Motor neuron (in vitro differentiated cells): ENCODE results near the gene FOXO3. TPM values are rescaled to one million over a fixed set of nuclear protein-coding genes. Genes with fewer than 3 reads are reported as not detected.
"Not testable (repeated sequence)": the region's sequence is repeated elsewhere in the genome, so short reads cannot be mapped to it uniquely, and the experiment has no call there.

Experiments
- ATAC-seq, 8 experiments: fragments of 200-7000 bp; cut with Tn5 transposase; replicated peaks in 6 of 8; 2 replicates each; pipeline ENCODE4 v1.8.0; 2021; ENCODE audit warnings: mild to moderate bottlenecking in 8 of 8, moderate library complexity in 8 of 8
- H3K27ac ChIP-seq, 2 donors: fragments of 250-450 bp; sonication (Bioruptor Pico); 2 replicates each; pipeline ENCODE4 v1.9.0; 2021; ENCODE audit warnings: antibody characterized with exemption in 2 of 2, mild to moderate bottlenecking in 2 of 2, moderate library complexity in 1 of 2
- H3K4me1 ChIP-seq, 2 donors: fragments of 250-450 bp; sonication (Bioruptor Pico); replicated peaks in 1 of 2; 2 replicates each; pipeline ENCODE4 v1.6.1; 2021; ENCODE audit warnings: antibody characterized with exemption in 2 of 2, mild to moderate bottlenecking in 2 of 2, moderate library complexity in 1 of 2
- H3K4me3 ChIP-seq, 5 donors: fragments of 250-450 bp; sonication (Bioruptor Pico); 2 replicates each; pipeline ENCODE4 v1.9.0; 2021; ENCODE audit warnings: antibody characterized with exemption in 5 of 5, mild to moderate bottlenecking in 5 of 5, moderate library complexity in 4 of 5
- WGBS, 10 experiments: fragments of 450-650 bp; shearing (Covaris generic); methylation state at CpG; one replicate each; pipeline ENCODE4 v1.0.0; 2022; 5-methylcytosine and 5-hydroxymethylcytosine counted together
- in situ Hi-C, 9 experiments: fragments of 400-800 bp; cut with MboI; loops; one replicate each; pipeline ENCODE4 v1.15.0; 2021; ENCODE audit warnings: low sequenced_read_pairs in 9 of 9, low pct_unique_long_range_greater_than_20kb in 2 of 9; ENCODE audit not compliant: unreplicated experiment in 9 of 9
- total RNA-seq, 8 experiments: library from RNA; unstranded; fragments of 300-600 nt; gene quantifications; 2 replicates each; pipeline versions ENCODE4 v1.2.3 to v1.2.4, GENCODE V29; 2022

The FOXO3 gene
- total RNA-seq, 8 experiments from 2014 or later = 11.0 to 71.0 (median 20.8) TPM

DNA sequence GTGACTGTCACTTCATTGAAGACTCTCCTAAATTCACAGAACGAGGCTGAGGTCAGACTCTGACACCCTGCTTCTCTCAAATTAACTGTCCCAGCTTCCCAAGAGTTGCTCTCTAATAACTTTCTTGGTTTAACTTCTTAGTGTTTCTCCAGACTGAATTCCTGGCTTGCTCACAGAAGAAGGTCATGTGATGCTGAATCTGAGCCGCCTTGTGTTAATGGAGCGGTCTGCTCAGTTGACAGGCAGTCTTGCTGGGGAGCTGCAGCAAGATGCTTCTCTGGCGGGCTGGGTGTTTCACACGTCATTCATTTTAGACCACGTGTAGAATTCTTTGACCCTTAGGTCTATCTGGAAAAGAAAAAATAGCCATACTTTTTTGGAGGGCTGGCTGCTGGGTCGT lies 107.3 kb downstream of the FOXO3 start:
- in situ Hi-C loops = no loop called here
- Histone ChIP-seq H3K27ac (no peak overlapping the region), H3K4me1 (peaks cover 6 to 13% of the 10 kb centered on the region in 2 donors), H3K4me3 (no peak overlapping the region)
- peak in 4 of 8 experiments; percentile 25 to 96 (median 57) for ATAC-seq
- 13 to 100% (median 66%) methylated on average over 1 to 7 of the region's 7 CpGs; no CpG with 5 or more reads in 4 of the 10 experiments for WGBS, 10 experiments

DNA sequence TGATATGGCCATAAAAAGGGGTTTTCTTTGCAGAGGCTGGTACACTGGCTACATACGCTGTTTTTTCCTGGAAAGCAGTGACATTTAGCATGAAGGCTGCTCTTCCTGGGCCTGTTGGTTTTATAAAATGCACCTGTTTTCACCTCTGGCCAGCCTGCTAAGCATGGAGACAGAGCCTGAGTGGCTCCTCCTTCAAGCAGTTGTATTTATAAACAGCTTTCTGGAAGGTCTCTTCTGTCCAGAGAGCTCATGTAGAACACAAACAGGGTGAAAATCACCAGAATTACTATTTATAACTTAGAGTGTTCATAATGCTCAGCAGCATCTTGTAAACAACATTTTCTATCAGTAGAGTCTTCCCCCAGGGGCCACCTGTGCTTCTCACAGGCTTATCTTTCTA lies 109.0 kb downstream of the FOXO3 start:
- H3K4me1 ChIP-seq = peaks cover 6 to 13% of the 10 kb centered on the region in 2 donors
- no peak for ATAC-seq
- H3K27ac ChIP-seq = no peak overlapping the region
- no peak overlapping the region for H3K4me3 ChIP-seq
- in situ Hi-C loops = no loop called here
- 89 to 100% (median 93%) methylated on average over 1 of the region's 1 CpG; no CpG with 5 or more reads in 5 of the 10 experiments for WGBS, 10 experiments

DNA sequence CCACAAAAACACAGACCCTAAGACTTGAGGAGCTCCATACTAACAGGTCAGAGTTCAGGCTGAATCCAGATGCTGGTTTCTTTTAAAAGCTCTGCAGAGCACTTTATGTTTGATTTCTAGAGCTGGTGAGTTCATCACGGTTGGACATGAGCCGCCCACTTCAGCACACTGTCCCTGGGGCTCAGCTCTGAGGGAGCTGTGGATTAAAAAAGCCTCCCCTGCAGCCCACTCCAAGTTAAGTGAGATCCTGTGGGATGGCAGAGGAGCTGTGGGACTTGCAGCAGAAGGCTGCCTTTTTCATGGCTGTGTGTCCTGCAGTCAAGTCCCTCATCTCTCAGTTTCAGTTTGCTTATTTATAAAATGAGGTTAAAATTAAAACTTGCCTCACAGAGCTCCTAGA lies 110.5 kb downstream of the FOXO3 start:
- in situ Hi-C loops = no loop called here
- no peak for ATAC-seq
- 61 to 100% methylated on average over 1 to 2 of the region's 2 CpGs; no CpG with 5 or more reads in 8 of the 10 experiments for WGBS, 10 experiments

DNA sequence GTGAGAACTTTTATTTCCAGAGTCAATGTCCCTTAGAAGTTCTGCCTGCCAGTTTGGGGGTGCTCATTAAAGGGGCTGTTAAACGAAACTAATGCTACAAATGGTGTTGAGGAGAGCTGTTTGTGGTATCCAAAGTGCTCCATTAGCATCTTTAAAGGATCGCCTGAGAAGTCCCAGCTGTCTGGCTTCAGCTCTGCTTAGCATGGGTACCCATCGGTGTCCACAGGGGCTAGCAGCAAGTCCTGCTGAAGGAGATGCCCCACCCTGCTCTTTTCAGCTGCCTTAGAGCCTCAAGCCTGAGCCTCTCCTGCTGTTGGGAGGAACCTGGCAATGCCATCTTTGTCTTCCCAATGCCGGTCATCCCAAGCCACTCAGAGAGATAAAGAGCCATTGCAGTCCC lies 111.1 kb downstream of the FOXO3 start:
- H3K4me1 ChIP-seq = peaks cover 19 to 24% of the 10 kb centered on the region in 2 donors
- no peak overlapping the region for H3K4me3 ChIP-seq
- in situ Hi-C loops = no loop called here
- no peak for ATAC-seq
- H3K27ac ChIP-seq = no peak overlapping the region
- 17 to 100% (median 48%) methylated on average over 1 to 2 of the region's 4 CpGs; no CpG with 5 or more reads in 4 of the 10 experiments for WGBS, 10 experiments

More for the DNA sequence above, 110.5 kb downstream of the FOXO3 start:
- Histone ChIP-seq H3K4me3 (no peak overlapping the region), H3K27ac (no peak overlapping the region), H3K4me1 (peaks cover 12 to 19% of the 10 kb centered on the region in 2 donors)

DNA sequence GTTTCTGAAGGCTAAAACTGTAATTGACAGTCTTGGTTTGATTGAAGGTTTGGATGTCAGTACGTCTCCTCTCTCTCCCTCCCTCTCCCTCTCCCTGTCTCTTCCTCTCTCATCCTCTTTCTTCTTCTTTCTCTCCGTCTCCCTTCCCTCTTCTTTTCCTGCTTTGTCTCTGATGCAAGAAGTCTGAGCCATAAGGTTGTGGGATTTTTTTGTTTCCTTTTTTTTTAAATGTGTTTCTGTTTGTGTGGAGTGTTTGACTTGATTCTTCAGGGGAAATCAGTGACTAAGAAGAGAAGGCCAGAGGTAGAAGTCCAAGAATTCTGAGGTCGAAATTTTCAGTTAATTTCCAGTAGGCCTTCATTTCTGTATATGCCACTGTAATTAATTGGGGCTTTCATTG lies 111.9 kb downstream of the FOXO3 start:
- Histone ChIP-seq H3K27ac (no peak overlapping the region), H3K4me3 (no peak overlapping the region), H3K4me1 (peaks cover 27 to 29% of the 10 kb centered on the region in 2 donors)
- ATAC-seq = no peak
- 63 to 94% (median 80%) methylated on average over 1 to 3 of the region's 3 CpGs; no CpG with 5 or more reads in 1 of the 10 experiments for WGBS, 10 experiments
- in situ Hi-C loops = no loop called here

DNA sequence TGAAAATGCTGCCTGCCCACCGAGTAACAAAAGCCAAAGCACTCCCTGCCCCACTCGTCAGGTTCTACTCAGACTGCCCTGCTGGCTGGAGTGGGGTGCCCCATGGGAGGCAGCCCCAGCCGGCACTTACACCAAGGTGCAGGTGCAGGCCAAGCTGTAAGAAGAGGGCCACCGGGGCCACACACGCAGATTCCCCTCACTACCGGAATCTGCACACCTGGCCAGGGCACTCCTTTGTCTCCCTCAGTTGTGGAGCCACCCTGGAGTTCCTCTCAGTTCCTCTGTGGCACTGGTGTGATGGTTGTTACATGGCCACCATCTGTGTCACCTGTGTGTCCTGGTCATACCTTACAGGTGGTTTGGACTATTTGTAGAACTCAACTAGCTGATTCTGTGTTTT lies 112.4 kb downstream of the FOXO3 start:
- in situ Hi-C loops = no loop called here
- Histone ChIP-seq H3K27ac (no peak overlapping the region), H3K4me3 (no peak overlapping the region), H3K4me1 (peaks cover 24 to 32% of the 10 kb centered on the region in 2 donors)
- WGBS, 10 experiments = 91 to 100% (median 100%) methylated on average over 2 to 4 of the region's 6 CpGs; no CpG with 5 or more reads in 5 of the 10 experiments
- no peak for ATAC-seq

DNA sequence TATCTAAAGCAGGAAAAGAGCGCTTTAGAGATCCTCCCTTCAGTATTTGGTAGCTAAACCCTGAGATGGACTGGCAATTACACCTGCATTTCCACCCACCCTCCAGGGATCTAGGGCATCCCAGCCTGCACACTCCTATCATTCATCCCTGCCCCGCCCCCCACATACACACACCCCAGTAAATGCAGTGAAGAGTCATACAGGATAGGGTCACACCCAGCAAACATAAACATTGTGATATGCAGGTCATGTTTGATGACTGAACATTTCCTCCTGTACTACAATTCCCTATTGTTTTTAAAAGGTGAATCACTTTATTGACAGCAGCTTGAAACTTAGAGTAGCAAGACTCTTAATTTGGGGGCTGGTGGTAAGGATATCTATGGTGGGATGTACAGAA lies 112.9 kb downstream of the FOXO3 start:
- in situ Hi-C loops = no loop called here
- WGBS, 10 experiments = 40 to 80% (median 60%) methylated on average over 1 to 2 of the region's 2 CpGs; no CpG with 5 or more reads in 7 of the 10 experiments
- Histone ChIP-seq H3K4me1 (peaks cover 21 to 32% of the 10 kb centered on the region in 2 donors), H3K4me3 (no peak overlapping the region), H3K27ac (no peak overlapping the region)
- ATAC-seq = peak in 2 of 8 experiments; percentile 63 to 81

DNA sequence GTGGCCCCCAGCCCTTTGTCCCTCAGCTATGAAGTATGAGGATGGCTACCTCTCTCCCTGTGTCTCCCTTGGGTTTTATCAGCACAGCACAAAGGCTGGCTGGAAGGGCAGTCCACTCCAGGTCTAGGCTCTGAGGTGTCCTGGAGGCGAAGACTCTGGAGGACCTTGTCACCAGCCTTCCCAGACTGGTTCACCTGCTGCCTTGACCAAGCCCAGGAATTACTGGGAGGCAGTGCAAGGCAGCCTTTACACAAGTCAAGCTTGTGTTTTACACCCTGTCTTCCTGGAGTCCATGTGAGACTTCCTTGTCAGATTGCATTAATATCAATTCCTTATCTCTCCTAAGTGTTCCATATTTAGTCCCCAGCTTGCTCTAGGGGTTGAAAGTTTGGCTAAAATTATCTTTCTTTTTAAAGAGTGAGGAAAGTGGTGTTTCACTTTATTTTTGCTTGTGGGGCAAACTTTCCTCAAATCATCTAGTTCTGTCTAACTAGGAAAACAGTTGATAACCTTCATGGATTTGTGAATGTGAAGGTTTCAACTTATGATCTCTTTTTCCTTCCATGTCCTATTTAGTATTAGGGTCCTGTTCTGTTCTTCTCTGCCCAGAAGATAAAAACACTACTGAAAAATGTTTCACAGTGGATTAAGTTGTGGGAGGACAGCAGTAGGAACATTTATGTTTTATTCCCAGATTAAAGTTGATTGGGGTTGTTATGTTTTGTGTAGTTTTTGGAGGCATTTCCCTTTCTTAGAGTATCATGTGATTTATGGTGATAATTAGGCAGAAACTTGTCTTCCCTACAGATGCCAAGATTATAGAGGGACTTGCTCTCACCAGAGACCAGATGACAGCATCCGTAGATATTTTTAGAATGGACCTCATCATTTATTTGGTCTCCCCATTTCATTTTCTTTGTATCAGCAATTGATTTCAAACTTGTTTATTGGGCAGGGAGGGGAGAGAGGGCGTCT lies 114.8 kb downstream of the FOXO3 start:
- H3K4me3 ChIP-seq = no peak overlapping the region
- 25 to 100% (median 87%) methylated on average over 1 to 3 of the region's 3 CpGs; no CpG with 5 or more reads in 2 of the 10 experiments for WGBS, 10 experiments
- in situ Hi-C loops = no loop called here
- no peak overlapping the region for H3K27ac ChIP-seq
- H3K4me1 ChIP-seq = peaks cover 21 to 32% of the 10 kb centered on the region in 2 donors
- no peak for ATAC-seq

DNA sequence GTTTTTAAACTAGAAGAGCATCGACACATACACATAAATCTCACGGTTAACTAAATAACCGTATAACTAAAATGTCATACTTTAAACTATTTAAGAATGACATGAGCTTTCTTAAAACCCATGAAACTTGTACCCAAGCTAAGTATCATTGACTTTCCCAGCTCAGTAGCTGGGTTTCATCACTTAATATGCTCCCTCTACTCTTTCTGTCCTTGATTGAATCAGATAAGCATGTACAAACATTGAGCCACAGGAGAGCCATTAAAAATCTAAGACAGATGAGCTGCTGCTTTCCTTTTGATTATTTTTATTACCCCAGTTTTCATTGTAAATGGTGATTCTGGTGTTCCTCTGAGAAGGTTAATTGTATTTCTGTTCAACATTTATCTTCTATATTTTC lies 115.8 kb downstream of the FOXO3 start:
- WGBS, 10 experiments = 73 to 100% (median 93%) methylated on average over 1 to 3 of the region's 3 CpGs; no CpG with 5 or more reads in 1 of the 10 experiments
- in situ Hi-C loops = no loop called here
- ATAC-seq = peak in 2 of 8 experiments; percentile 41 to 48
- H3K4me1 ChIP-seq = peaks cover 18 to 32% of the 10 kb centered on the region in 2 donors
- H3K4me3 ChIP-seq = no peak overlapping the region
- no peak overlapping the region for H3K27ac ChIP-seq

DNA sequence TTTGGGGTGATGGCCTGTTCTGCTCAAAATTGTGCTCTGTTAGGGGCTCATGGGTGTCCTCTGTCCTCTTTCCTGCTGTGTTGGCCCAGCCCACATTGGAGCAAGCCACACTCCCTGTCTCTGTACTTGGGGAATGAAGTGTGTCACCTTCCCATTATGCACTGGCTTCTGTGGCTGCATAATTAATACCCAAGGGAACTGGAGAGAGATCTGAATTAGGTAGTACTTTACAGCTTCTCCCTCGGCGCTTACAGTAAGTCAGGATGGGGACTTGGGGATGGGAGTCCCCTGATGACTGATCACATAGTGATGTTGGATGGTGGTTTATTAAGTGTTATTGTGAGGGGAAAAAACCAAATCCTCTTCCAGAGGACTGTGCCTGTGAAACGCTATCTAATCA lies 116.6 kb downstream of the FOXO3 start:
- 73 to 100% (median 80%) methylated on average over 1 to 3 of the region's 3 CpGs; no CpG with 5 or more reads in 5 of the 10 experiments for WGBS, 10 experiments
- peak in 5 of 8 experiments; percentile 79 to 94 (median 89) for ATAC-seq
- Histone ChIP-seq H3K4me3 (no peak overlapping the region), H3K27ac (no peak overlapping the region), H3K4me1 (peaks cover 19 to 29% of the 10 kb centered on the region in 2 donors)
- in situ Hi-C loops = no loop called here

DNA sequence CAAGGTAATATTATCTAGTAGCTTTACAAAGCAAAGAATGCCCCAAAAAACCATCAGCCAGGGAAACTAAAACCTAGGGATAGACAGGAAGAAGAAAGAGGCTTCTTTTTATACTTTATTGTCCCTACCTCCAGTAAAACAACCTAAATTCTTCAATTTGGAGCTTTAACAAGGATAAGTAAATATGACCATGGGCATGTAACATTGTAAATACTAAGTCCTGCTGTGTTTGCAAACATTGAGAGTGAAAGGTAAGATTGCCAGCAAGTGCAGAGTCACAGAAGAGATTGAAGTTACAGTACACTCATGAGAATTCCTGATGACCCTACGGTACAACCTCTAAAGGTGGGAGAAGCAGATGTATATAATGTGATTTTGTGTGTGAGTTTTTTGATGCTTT lies 117.2 kb downstream of the FOXO3 start:
- in situ Hi-C loops = no loop called here
- WGBS, 10 experiments = 67 to 100% (median 89%) methylated on average over 1 of the region's 1 CpG; no CpG with 5 or more reads in 5 of the 10 experiments
- Histone ChIP-seq H3K4me3 (no peak overlapping the region), H3K27ac (no peak overlapping the region), H3K4me1 (peaks cover 21 to 31% of the 10 kb centered on the region in 2 donors)
- ATAC-seq = no peak

DNA sequence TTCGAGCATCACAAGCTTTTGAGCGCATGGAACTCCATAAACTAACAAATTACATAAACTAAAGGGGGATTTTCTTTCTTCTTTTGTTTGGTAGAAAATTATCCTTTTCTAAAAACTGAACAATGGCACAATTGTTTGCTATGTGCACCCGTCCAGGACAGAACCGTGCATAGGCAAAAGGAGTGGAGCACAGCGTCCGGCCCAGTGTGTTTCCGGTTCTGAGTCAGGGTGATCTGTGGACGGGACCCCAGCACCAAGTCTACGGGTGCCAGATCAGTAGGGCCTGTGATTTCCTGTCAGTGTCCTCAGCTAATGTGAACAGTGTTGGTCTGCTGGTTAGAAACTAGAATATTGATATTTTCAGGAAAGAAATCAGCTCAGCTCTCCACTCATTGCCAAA lies 119.6 kb downstream of the FOXO3 start:
- peaks cover 26 to 39% of the 10 kb centered on the region in 2 donors for H3K4me1 ChIP-seq
- H3K4me3 ChIP-seq, ATAC-seq, in situ Hi-C loops, H3K27ac ChIP-seq: not testable (repeated sequence)
- whole genome bisulfite sequencing, 10 experiments = 87 to 100% (median 97%) methylated on average over 1 to 7 of the region's 9 CpGs; no CpG with 5 or more reads in 2 of the 10 experiments

DNA sequence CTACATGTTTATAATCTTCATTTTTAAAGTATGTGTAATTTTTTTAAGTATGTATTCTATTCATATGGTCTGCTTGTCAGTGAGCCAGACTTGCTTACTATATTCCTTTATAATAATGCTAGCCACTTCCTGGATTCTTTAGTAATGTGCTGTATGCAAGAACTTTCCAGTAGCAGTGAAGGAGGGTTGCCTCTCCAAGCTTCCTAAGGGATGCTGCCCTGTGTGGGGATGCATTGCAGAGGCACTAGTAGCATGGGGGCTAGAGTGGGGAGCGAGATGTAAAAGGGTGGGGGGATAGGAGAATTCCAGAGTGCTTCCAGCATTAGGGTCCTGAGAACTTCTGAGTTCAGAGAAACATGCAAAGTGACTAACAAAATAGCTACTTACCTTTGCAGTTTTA lies 121.0 kb downstream of the FOXO3 start:
- in situ Hi-C loops, H3K4me3 ChIP-seq, H3K27ac ChIP-seq: not testable (repeated sequence)
- WGBS, 10 experiments = 100% methylated on average over 1 of the region's 1 CpG; no CpG with 5 or more reads in 9 of the 10 experiments
- peak in 3 of 8 experiments; percentile 38 to 49 (median 41) for ATAC-seq
- H3K4me1 ChIP-seq = peaks cover 19 to 27% of the 10 kb centered on the region in 2 donors
